ENCODE data around the gene OR6S1. TPM values are rescaled to one million over a fixed set of nuclear protein-coding genes. Genes with fewer than 3 reads are reported as not detected.
A peak's percentile ranks its signal among the peaks of the same experiment; 100 is the strongest.

OR6S1 gene
- total and polyA plus RNA-seq, 8 donors = not detected

GRCh38 chr14:20609215-20610001, 32.1 kb downstream of the OR6S1 start:
- Histone ChIP-seq H3K4me1 (peaks cover 9 to 51% (median 37%) of the 10 kb centered on the region in 4 donors), H3K27ac (peak overlapping the region; percentile 67 to 89 (median 80)), H3K9me3 (no peaks in the 10 kb centered on the region), H3K36me3 (no peaks in the 10 kb centered on the region), H3K4me3 (peak overlapping the region; percentile 87 to 94 (median 91)), H3K27me3 (no peaks in the 10 kb centered on the region)
- WGBS, 5 donors = 0 to 1% (median 1%) methylated on average over 40 to 44 of the region's 44 CpGs
- intact Hi-C loops (cut with DNase I; ENCODE audit: low total_unique reads) = loop anchor here (5.0 to 10.0 kb wide), 2 partner anchors 75 to 282 kb away; no protein-coding TSS in a partner anchor
- DNase-seq = peak; percentile 76 to 93
- TF ChIP-seq CTCF (IDR thresholded peaks at IDR 0.05) (peak in 5 of 7 experiments; percentile 74 to 98 (median 91)), POLR2AphosphoS5 (IDR thresholded peaks at IDR 0.05) (peak in 2 of 3 donors; percentile 8 to 17), POLR2A (IDR thresholded peaks at IDR 0.05) (no peak)

- TF ChIP-seq POLR2A (IDR thresholded peaks at IDR 0.05) (no peak), CTCF (IDR thresholded peaks at IDR 0.05) (no peak), EP300 (IDR thresholded peaks at IDR 0.05) (no peak), POLR2AphosphoS5 (IDR thresholded peaks at IDR 0.05) (no peak)
- intact Hi-C loops (cut with DNase I; ENCODE audit: low total_unique reads) = loop anchor here (5.0 to 10.0 kb wide), 2 partner anchors 74 to 281 kb away; no protein-coding TSS in a partner anchor
- Histone ChIP-seq H3K36me3 (no peaks in the 10 kb centered on the region), H3K9me3 (no peaks in the 10 kb centered on the region), H3K27ac (peak overlapping the region in 1 of 5 donors; percentile 67), H3K4me3 (no peak overlapping the region), H3K4me1 (peaks cover 9 to 43% (median 31%) of the 10 kb centered on the region in 4 donors), H3K27me3 (no peaks in the 10 kb centered on the region)
- WGBS, 5 donors = 68 to 80% (median 74%) methylated on average over 7 of the region's 7 CpGs
- DNase-seq = no peak
These were observed 32.9 kb downstream of the OR6S1 start for GRCh38 chr14:20608383-20609110.

- Histone ChIP-seq H3K27me3 (no peaks in the 10 kb centered on the region), H3K4me1 (peaks cover 9 to 34% (median 24%) of the 10 kb centered on the region in 4 donors), H3K9me3 (no peaks in the 10 kb centered on the region), H3K27ac (no peak overlapping the region), H3K4me3 (no peak overlapping the region), H3K36me3 (no peaks in the 10 kb centered on the region)
- no peak for DNase-seq
- intact Hi-C loops (cut with DNase I; ENCODE audit: low total_unique reads) = loop anchor here (5.0 to 10.0 kb wide), 2 partner anchors 73 to 280 kb away; no protein-coding TSS in a partner anchor
- TF ChIP-seq EP300 (IDR thresholded peaks at IDR 0.05) = no peak
- no peak for TF ChIP-seq POLR2AphosphoS5 (IDR thresholded peaks at IDR 0.05)
- TF ChIP-seq POLR2A (IDR thresholded peaks at IDR 0.05) = no peak
- TF ChIP-seq CTCF (IDR thresholded peaks at IDR 0.05) = no peak
- 62 to 79% (median 74%) methylated on average over 5 of the region's 5 CpGs for WGBS, 5 donors
These were observed 33.9 kb downstream of the OR6S1 start for GRCh38 chr14:20607617-20608016.

GRCh38 chr14:20606902-20607242, 34.6 kb downstream of the OR6S1 start:
- no peak for DNase-seq
- Histone ChIP-seq H3K36me3 (no peaks in the 10 kb centered on the region), H3K27me3 (no peaks in the 10 kb centered on the region), H3K27ac (no peak overlapping the region), H3K9me3 (no peaks in the 10 kb centered on the region), H3K4me3 (no peak overlapping the region), H3K4me1 (peaks cover 9 to 26% (median 20%) of the 10 kb centered on the region in 4 donors)
- TF ChIP-seq POLR2A (IDR thresholded peaks at IDR 0.05) (no peak), EP300 (IDR thresholded peaks at IDR 0.05) (no peak), POLR2AphosphoS5 (IDR thresholded peaks at IDR 0.05) (no peak), CTCF (IDR thresholded peaks at IDR 0.05) (no peak)
- WGBS, 5 donors = 22 to 48% (median 37%) methylated on average over 2 of the region's 2 CpGs
- intact Hi-C loops (cut with DNase I; ENCODE audit: low total_unique reads) = loop anchor here (5.0 to 10.0 kb wide), 2 partner anchors 72 to 280 kb away; no protein-coding TSS in a partner anchor
